GM12891 (cell line): Measurements from ENCODE around the gene FN3K.
"Not testable (repeated sequence)": the region's sequence is repeated elsewhere in the genome, so short reads cannot be mapped to it uniquely, and the experiment has no call there.

Experiments used
- DNase-seq: peaks from one replicate; pipeline ENCODE4 v3.0.0; 2011; ENCODE audit warnings: low spot score; ENCODE audit not compliant: insufficient read length
- FAIRE-seq: peaks from 2 replicates; lab custom pipeline; 2011; peaks lifted over from hg19 to GRCh38; lab: Jason Lieb, UNC
- PAX5 ChIP-seq: IDR thresholded peaks from 2 replicates; pipeline ENCODE4 v1.6.1; 2011; ENCODE audit warnings: low read length, moderate library complexity, mild to moderate bottlenecking; ENCODE audit not compliant: insufficient read depth, severe bottlenecking
- POLR2A ChIP-seq: IDR thresholded peaks from 2 replicates; pipeline ENCODE4 v1.6.1; 2011; ENCODE audit warnings: low read depth, low read length, control low read depth
- POLR2AphosphoS5 ChIP-seq: IDR thresholded peaks from 2 replicates; pipeline ENCODE4 v1.6.1; 2011; ENCODE audit warnings: low read depth, low read length, control low read depth
- POU2F2 ChIP-seq: IDR thresholded peaks from 2 replicates; pipeline ENCODE4 v1.6.1; 2011; ENCODE audit warnings: low read depth, mild to moderate bottlenecking, control low read depth, low read length, moderate library complexity
- SPI1 ChIP-seq: IDR thresholded peaks from 2 replicates; pipeline ENCODE4 v1.6.1; 2011; ENCODE audit warnings: low read depth, low read length, control low read depth
- TAF1 ChIP-seq: IDR thresholded peaks from 2 replicates; pipeline ENCODE4 v1.6.1; 2011; ENCODE audit warnings: low read depth, low read length, control low read depth

FN3K gene

DNA sequence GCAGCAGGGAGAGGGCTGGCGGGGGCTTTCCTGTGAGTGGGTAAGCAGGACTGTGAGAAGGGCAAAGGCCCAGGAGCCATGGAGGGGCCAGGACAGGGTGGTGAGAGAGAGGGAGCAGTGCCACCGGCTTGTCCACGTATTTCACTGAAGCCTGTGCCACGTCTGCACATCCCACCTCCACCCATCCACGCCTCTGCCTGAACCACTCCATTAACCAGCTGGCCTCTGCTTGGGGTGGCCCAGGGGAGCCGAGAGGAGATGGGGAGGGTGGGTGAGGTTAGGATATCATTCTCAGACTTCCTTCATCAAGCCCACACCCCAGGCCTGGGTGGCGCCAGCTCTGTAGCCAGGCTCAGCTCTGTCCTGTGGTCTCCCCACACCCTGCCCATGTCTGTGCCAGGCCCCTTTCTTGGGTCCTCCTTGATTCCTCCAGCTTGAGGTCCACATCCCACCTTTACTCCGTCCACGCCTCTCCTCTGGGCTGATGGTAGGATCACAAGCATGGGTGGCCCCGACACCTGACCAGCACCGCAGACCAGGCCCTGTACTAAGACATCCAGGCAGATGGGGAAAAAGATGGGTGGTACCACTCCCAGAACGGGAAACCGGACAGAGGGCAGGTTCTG is 3.2 kb upstream of the FN3K start:
- no peak for DNase-seq
- TF ChIP-seq POLR2A (no peak), POU2F2 (no peak), POLR2AphosphoS5 (no peak), TAF1 (no peak), SPI1 (no peak), PAX5 (no peak)
- FAIRE-seq: no peak

- TF ChIP-seq POLR2A (no peak), POU2F2 (no peak), SPI1 (no peak), PAX5 (no peak), POLR2AphosphoS5 (no peak), TAF1 (no peak)
- no peak for DNase-seq
- FAIRE-seq: no peak
These were observed 1.2 kb downstream of the FN3K start for GRCh38 chr17:82736511-82737185.

- no peak for DNase-seq
- TF ChIP-seq SPI1: no peak
- no peak for TF ChIP-seq PAX5
- no peak for TF ChIP-seq POLR2A
- no peak for TF ChIP-seq POLR2AphosphoS5
- no peak for TF ChIP-seq POU2F2
- no peak for TF ChIP-seq TAF1
- no peak for FAIRE-seq
These were observed 2.8 kb downstream of the FN3K start for GRCh38 chr17:82737967-82738877.

DNA sequence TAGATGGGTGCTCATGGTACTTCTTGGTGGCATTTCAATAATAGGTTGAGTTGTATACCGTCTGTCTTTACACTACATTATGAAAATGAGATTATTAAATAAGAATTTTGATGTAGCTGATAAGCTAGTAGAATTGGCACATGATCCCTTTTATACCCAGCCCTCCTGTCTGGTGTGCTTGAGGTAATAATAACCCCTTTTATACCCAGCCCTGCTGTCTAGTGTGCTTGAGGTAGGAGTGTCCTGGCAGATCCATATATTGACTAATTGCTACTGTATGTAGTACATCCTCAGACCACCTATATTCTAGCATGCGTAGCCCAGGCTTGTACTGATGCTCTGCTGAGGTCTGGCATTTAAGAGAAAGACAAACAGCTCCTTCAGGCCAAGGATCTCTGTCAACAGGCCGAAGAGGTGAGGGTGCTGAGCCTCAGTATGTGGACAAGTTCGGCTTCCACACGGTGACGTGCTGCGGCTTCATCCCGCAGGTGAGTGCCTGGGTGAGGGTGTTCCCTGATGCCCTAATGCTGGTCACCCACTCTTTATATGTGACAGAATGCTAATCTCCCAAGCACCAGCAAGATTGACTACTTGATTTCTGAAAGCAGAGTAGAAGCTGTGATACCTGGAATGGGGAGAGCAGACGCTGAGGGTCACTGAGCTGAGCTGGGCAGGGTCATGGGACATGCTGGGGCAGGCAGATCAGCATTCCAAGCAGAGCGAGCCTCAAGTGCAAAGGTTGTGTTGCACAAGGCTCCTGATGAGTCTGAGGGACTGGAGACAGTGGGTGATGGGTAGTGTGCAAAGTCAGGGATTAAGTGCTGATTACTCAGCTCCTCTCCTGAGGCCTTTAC is 5.7 kb downstream of the FN3K start:
- FAIRE-seq: no peak
- TF ChIP-seq POLR2A (no peak), TAF1 (no peak), POLR2AphosphoS5 (no peak), PAX5 (no peak), SPI1 (no peak), POU2F2 (no peak)
- DNase-seq: no peak

DNA sequence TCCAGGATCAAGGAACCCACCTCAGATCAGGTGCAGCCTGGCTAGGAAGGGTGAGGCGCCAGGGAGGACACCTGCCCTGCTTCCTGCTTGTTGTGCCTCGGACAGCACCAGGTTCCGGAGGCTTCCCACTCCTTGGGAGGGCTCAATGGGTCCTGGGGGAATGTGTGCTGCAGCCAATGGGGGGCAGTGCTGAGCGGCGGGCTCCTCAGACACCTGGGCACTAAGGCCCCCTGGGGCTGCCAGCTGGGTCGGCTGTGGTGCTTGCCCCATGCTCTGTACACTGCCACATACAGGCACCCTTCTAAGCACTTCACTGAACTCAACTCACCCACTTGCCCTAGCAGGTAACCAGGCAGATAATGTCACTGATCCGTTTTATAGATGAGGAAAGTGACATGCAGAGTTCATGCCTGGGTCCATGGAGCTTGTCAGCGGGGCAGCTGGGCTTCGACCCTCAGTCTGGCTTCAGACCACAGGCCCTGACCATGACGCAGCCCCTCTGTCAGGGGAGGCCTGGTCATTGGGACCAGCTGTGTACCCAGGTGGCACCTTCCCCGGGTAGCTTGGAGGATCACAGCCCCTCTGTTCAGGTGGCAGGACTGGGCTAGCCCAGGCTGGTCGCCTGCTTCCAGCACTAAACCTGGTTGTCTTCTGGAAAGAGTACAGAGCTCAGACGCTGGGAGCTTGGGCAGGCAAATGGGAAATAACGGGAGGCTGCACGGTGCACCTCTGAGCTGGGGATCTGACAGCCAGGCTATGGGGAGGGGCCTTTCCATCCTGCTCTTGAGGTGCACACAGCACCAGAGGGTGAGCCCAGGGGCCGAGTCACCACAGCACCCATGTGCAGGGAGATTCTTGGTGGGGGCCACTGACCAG is 8.2 kb downstream of the FN3K start:
- DNase-seq (no peak), FAIRE-seq (no peak)
- TF ChIP-seq TAF1: no peak
- TF ChIP-seq PAX5: no peak

- FAIRE-seq, DNase-seq: not testable (repeated sequence)
These were observed 9.3 kb downstream of the FN3K start for GRCh38 chr17:82744736-82745135.

- TF ChIP-seq PAX5 (no peak), POLR2AphosphoS5 (no peak), TAF1 (no peak), SPI1 (no peak), POLR2A (no peak), POU2F2 (no peak)
- FAIRE-seq: no peak
- no peak for DNase-seq
These were observed 10.1 kb downstream of the FN3K start for GRCh38 chr17:82745524-82745923.

DNA sequence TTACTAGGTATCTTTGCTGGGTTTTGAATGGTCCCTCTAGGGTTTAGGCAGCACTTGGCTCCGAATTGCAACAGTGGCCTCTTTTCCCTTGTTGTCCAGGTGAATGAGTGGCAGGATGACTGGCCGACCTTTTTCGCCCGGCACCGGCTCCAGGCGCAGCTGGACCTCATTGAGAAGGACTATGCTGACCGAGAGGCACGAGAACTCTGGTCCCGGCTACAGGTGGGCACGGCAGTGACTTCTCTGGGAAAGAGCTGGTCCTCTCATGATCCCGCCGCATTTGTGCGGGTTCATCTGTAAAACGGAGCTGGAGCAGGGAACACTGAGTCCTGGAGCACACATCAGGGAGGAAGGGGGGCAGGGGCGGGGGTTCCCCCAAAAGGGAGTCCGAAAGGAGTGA is 13.3 kb downstream of the FN3K start:
- DNase-seq (no peak), FAIRE-seq (no peak)
- no peak for TF ChIP-seq SPI1
- TF ChIP-seq PAX5: no peak
- no peak for TF ChIP-seq POLR2AphosphoS5
- TF ChIP-seq POU2F2: no peak
- TF ChIP-seq POLR2A: no peak
- TF ChIP-seq TAF1: no peak
